ENCODE measurements around the gene ALKBH3.

Gene ALKBH3

DNA sequence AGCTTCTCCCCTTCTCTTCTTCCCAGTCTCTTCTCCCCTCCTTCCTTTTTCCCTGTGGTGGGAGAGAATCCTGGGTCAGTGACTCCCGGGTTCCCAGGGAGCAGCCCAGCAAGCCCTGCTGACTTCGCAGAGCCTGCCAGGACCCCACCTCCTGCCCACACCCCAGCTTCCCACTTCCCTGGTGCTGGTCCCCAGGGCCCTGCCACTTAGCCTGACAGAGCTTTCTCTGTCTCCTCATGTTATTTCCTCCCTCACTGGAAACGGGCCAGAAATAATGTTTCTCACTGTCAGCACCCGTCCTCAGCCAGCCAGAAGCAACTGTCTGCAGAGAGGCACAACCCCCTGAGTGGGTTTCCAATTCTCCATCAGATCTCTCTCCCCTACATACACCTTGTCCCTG lies 88.9 kb downstream of the ALKBH3 start:
- DNase-seq: no peak

All from hematopoietic multipotent progenitor cell treated with erythropoietin and hydrocortisone succinate and interleukin-3 and kit ligand, for 8 days (in vitro differentiated cells).